Mesothelial cell of epicardium (in vitro differentiated cells): ENCODE results near the gene WSCD1. TPM values are rescaled to one million over a fixed set of nuclear protein-coding genes. Genes with fewer than 3 reads are reported as not detected.

ENCODE experiments used
- DNase-seq, 2 experiments: peaks; one replicate each; pipeline ENCODE4 v3.0.0; 2021; ENCODE audit warnings: low spot score in 2 of 2; ENCODE audit not compliant: unreplicated experiment in 2 of 2
- H3K27ac Mint-ChIP-seq: 2 replicates; pipeline ENCODE4 v1.8.0; 2021; ENCODE audit warnings: mixed read lengths
- H3K27me3 Mint-ChIP-seq: 2 replicates; pipeline ENCODE4 v1.8.0; 2021; ENCODE audit warnings: low read depth, mixed read lengths
- H3K36me3 Mint-ChIP-seq: 2 replicates; pipeline ENCODE4 v1.8.0; 2021; ENCODE audit warnings: mixed read lengths
- H3K4me1 Mint-ChIP-seq: 2 replicates; pipeline ENCODE4 v1.8.0; 2021; ENCODE audit warnings: mixed read lengths
- H3K4me3 Mint-ChIP-seq: 2 replicates; pipeline ENCODE4 v1.8.0; 2021; ENCODE audit warnings: mild to moderate bottlenecking, moderate library complexity, mixed read lengths
- H3K9me3 Mint-ChIP-seq: 2 replicates; pipeline ENCODE4 v1.8.0; 2021; ENCODE audit warnings: mixed read lengths
- total RNA-seq: library from RNA; stranded (reverse); gene quantifications from 3 replicates; pipeline ENCODE4 v1.2.1, GENCODE V29; 2021
- TF ChIP-seq, protein P1 (sequence below): fragments of 200-600 bp; sonication (generic); IDR thresholded peaks from one replicate; pipeline ENCODE4 v1.5.0; 2021; ENCODE audit warnings: antibody characterized with exemption; ENCODE audit not compliant: unreplicated experiment

Gene WSCD1
- total RNA-seq, 1 donor from 2014 or later = 1.6 TPM

DNA sequence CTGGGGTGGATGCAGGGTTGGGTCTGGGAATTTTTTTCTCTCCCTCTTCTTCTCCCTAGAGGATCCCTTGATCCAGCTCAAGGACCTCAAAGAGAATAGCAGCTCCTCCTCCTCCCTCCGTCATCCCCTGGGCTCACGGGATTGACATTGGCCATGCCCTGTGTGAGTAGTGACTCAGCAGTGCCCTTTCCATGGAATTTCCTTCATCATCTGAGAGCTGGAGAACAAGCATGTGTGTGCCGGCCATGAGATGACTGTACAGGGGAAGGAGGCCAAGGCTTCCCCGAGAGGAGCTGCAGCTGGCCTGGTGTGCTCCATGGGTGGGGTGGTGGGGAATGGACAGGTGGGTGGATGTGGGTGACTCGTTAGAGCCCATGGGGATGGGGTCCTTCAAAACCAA is 8.9 kb upstream of the WSCD1 start:
- TF ChIP-seq, protein P1, sequence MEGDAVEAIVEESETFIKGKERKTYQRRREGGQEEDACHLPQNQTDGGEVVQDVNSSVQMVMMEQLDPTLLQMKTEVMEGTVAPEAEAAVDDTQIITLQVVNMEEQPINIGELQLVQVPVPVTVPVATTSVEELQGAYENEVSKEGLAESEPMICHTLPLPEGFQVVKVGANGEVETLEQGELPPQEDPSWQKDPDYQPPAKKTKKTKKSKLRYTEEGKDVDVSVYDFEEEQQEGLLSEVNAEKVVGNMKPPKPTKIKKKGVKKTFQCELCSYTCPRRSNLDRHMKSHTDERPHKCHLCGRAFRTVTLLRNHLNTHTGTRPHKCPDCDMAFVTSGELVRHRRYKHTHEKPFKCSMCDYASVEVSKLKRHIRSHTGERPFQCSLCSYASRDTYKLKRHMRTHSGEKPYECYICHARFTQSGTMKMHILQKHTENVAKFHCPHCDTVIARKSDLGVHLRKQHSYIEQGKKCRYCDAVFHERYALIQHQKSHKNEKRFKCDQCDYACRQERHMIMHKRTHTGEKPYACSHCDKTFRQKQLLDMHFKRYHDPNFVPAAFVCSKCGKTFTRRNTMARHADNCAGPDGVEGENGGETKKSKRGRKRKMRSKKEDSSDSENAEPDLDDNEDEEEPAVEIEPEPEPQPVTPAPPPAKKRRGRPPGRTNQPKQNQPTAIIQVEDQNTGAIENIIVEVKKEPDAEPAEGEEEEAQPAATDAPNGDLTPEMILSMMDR = no peak
- Mint-ChIP-seq H3K36me3 (no peaks in the 10 kb centered on the region), H3K27ac (no peak overlapping the region), H3K4me1 (no peaks in the 10 kb centered on the region), H3K4me3 (no peak overlapping the region), H3K9me3 (no peaks in the 10 kb centered on the region), H3K27me3 (peaks cover 71% of the 10 kb centered on the region)
- no peak for DNase-seq

DNA sequence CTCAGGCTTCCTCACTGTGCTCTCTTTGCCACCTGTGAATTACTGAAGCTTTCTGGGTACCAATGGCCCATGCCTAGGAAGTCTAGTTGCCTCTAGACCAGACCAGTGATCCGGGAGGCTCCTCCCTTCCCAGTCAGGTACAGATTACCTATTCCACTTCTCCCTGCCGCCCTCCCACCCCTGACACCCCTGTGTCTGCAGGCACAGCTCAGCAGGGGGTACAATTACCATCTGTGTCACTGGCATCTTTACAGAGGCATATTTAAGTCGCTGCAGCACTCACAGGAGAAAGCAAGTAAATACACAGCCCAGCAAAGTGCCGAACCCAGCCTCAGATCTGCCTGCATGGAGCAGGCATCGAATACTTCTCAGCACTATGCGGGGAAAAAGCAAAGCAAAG is 5.3 kb upstream of the WSCD1 start:
- DNase-seq = no peak
- Mint-ChIP-seq H3K27ac (no peak overlapping the region), H3K36me3 (no peaks in the 10 kb centered on the region), H3K27me3 (peaks cover 88% of the 10 kb centered on the region), H3K9me3 (no peaks in the 10 kb centered on the region), H3K4me1 (peaks cover 8% of the 10 kb centered on the region), H3K4me3 (no peak overlapping the region)
- TF ChIP-seq, protein P1 = no peak

DNA sequence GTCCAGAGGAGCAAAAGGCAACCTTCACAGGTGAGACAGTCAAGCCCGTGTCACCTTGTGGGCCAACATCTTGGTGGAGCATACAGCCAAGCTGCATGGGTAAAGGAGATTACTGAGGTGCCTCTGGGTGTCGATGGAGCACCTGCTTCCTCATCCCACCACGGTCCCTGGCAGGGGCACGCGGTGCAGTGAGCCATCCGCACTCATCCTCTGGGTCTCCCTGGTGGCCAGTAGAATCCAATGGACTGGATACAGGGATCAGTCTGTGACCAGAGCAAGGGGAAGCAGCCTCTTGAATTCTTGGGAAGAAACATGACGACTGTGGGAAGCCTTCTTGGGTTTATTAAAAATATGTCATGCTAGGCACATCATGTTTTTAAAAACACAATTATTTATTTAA is 4.8 kb upstream of the WSCD1 start:
- no peak overlapping the region for H3K4me3 Mint-ChIP-seq
- no peak for DNase-seq
- H3K27me3 Mint-ChIP-seq = peaks cover 84% of the 10 kb centered on the region
- no peaks in the 10 kb centered on the region for H3K9me3 Mint-ChIP-seq
- H3K4me1 Mint-ChIP-seq = peaks cover 9% of the 10 kb centered on the region
- no peaks in the 10 kb centered on the region for H3K36me3 Mint-ChIP-seq
- H3K27ac Mint-ChIP-seq = no peak overlapping the region
- TF ChIP-seq, protein P1 = no peak

DNA sequence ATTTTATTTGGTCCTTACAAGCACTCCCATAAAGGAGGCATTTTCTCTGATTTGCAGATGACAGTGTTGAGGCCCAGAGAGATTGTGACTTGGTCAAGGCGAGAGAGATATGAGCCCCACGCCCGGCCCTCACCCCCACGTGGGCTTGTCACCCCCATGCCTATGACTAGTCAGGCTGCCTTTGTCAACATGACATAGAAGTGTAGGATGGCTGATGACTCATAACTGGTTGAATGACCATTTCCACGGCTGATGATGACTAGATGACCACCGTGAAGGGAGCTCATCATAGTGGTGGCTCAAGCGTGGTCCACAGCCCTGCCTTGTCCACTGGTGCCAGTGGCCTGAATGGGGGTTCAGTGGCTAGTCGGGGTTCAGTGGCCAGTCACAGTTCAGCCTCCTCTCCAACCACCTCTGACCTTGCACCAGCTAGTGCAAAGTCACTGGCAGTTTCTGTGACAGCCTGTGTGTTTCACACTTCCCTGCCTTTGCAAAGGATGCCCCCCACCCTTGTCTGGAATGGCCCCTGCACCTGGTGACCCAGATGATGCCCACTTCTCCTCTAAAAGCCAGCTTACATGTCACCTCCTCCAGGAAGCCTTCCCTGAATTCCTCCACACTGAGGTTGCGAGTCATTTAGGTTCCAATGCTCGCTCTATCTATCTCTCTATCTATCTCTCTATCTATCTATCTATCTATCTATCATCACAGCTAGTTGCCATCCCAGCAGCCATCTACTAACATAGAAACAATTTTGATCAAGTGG is 3.8 kb upstream of the WSCD1 start:
- Mint-ChIP-seq H3K4me3 (no peak overlapping the region), H3K4me1 (peaks cover 12% of the 10 kb centered on the region), H3K27ac (no peak overlapping the region), H3K36me3 (no peaks in the 10 kb centered on the region), H3K27me3 (peaks cover 87% of the 10 kb centered on the region), H3K9me3 (no peaks in the 10 kb centered on the region)
- TF ChIP-seq, protein P1 = no peak
- no peak for DNase-seq

DNA sequence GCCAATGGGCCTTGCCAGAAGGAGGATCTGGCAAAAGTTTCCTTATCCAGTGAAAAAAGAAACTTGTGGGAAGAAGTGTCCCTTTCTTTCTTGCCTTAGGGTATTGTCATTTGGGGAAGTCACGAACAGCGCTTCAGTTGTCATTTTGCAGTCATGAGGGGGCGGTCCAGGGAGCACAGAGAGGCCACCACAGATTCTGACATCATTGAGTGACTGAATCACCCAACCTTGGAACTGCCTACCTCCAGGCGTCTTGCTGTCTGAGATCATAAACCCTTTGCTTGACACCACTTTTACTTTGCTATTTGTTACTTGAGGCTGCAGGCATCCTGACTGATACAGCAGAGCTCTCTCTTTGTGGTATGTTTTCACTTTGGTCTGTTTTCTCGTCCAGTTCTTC is 3.1 kb upstream of the WSCD1 start:
- Mint-ChIP-seq H3K27ac (no peak overlapping the region), H3K27me3 (peaks cover 89% of the 10 kb centered on the region), H3K4me3 (no peak overlapping the region)

More for the DNA sequence above, 3.1 kb upstream of the WSCD1 start:
- TF ChIP-seq, protein P1 = no peak
- Mint-ChIP-seq H3K9me3 (no peaks in the 10 kb centered on the region), H3K4me1 (peaks cover 12% of the 10 kb centered on the region), H3K36me3 (no peaks in the 10 kb centered on the region)
- no peak for DNase-seq
